Measurements from ENCODE around the gene FGF14. TPM values are rescaled to one million over a fixed set of nuclear protein-coding genes. Genes with fewer than 3 reads are reported as not detected.

The FGF14 gene
- total RNA-seq, 2 donors from 2014 or later: 0.14 TPM

DNA sequence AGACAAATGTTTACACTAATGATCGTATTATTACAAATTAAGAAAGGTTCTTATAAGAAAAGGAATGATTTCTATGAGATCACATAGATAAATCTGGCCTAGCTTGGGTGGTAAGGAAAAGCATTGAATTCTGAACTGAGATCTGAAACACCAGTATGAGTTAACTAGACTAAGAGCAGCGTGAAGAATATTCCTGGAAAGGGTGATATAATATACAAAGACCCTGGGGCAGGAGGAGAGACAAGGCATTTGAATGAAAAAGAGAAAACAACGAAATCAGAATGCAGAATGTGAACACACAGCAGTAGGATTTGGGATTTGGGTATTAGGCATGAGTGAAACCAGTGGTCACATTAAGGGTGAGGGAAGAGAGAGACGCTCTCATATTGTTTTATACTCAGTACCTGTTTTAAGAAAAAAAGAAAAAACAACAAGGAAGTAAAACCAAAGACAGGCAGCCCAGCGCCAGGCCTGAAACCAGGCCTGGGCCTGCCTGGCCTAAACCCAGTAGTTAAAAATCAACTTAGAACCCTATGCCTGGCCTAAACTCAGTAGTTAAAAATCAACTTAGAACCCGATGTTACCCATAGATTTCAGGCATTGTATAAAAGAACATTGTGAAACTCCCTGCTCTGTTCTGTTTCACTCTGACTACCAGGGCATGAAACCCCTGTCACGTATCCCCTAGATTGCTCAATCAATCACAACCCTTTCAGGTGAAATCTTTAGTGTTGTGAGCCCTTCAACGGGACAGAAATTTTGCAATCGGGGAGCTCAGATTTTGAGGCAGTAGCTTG is 662.3 kb downstream of the FGF14 start:
- Histone ChIP-seq H3K36me3 (no peaks in the 10 kb centered on the region), H3K4me3 (no peak overlapping the region), H3K9me3 (no peaks in the 10 kb centered on the region), H3K27me3 (replicated peaks; ENCODE audit: insufficient read depth) (no peaks in the 10 kb centered on the region), H3K27ac (no peak overlapping the region), H3K4me1 (ENCODE audit: control insufficient read depth in 1 of 2, low read depth in 2 of 2) (no peaks in the 10 kb centered on the region)
- ATAC-seq (ENCODE audit: insufficient number of reproducible peaks, low FRiP score, low read depth) (no peak), DNase-seq (ENCODE audit: low spot score) (no peak)
- TF ChIP-seq, protein P1, sequence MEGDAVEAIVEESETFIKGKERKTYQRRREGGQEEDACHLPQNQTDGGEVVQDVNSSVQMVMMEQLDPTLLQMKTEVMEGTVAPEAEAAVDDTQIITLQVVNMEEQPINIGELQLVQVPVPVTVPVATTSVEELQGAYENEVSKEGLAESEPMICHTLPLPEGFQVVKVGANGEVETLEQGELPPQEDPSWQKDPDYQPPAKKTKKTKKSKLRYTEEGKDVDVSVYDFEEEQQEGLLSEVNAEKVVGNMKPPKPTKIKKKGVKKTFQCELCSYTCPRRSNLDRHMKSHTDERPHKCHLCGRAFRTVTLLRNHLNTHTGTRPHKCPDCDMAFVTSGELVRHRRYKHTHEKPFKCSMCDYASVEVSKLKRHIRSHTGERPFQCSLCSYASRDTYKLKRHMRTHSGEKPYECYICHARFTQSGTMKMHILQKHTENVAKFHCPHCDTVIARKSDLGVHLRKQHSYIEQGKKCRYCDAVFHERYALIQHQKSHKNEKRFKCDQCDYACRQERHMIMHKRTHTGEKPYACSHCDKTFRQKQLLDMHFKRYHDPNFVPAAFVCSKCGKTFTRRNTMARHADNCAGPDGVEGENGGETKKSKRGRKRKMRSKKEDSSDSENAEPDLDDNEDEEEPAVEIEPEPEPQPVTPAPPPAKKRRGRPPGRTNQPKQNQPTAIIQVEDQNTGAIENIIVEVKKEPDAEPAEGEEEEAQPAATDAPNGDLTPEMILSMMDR (IDR thresholded peaks at IDR 0.05): no peak

DNA sequence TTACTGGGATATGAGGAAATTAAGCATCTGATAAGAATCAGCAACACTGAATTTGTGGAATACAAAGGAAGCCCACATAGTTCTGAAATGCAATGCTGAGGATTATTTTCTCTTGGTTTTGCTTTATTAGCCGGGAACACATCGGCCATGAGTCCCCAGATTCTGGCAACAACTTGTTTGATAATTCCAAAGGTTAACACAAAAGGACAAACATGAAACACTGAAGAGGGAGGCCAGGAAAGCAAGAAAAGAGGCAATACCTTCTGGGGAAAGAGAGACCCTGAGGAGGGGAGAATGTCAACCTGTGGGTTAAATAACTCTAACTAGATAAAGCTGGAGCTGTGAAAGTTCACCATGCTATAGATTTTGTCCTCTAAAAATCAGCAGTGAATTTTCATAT is 663.5 kb downstream of the FGF14 start:
- Histone ChIP-seq H3K4me3 (no peak overlapping the region), H3K9me3 (no peaks in the 10 kb centered on the region), H3K36me3 (no peaks in the 10 kb centered on the region), H3K4me1 (ENCODE audit: control insufficient read depth in 1 of 2, low read depth in 2 of 2) (no peaks in the 10 kb centered on the region), H3K27ac (no peak overlapping the region), H3K27me3 (replicated peaks; ENCODE audit: insufficient read depth) (no peaks in the 10 kb centered on the region)
- ATAC-seq (ENCODE audit: insufficient number of reproducible peaks, low FRiP score, low read depth): no peak
- TF ChIP-seq, protein P1 (IDR thresholded peaks at IDR 0.05): no peak
- no peak for DNase-seq (ENCODE audit: low spot score)

DNA sequence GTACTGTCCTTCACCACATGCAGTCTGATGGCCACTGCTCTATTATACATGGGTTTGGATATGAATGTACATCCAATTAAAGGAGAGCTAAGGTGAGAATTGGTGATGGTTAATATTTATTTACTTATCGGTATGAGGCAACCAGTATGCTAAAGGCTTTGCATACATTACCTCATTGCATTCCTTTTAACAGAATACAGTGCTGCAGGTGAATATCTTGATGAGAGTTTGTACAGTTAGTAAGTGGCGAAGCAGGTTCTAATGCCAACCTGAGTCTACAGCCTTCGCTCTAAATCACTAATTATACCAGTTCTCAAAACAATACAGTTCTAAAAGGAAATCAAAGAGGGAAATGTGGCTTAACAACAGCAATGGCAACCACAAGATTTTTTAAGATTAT is 665.3 kb downstream of the FGF14 start:
- TF ChIP-seq, protein P1 (IDR thresholded peaks at IDR 0.05): no peak
- Histone ChIP-seq H3K4me3 (no peak overlapping the region), H3K27me3 (replicated peaks; ENCODE audit: insufficient read depth) (no peaks in the 10 kb centered on the region), H3K4me1 (ENCODE audit: control insufficient read depth in 1 of 2, low read depth in 2 of 2) (no peaks in the 10 kb centered on the region), H3K36me3 (no peaks in the 10 kb centered on the region), H3K27ac (no peak overlapping the region), H3K9me3 (no peaks in the 10 kb centered on the region)
- DNase-seq (ENCODE audit: low spot score): no peak
- no peak for ATAC-seq (ENCODE audit: insufficient number of reproducible peaks, low FRiP score, low read depth)

DNA sequence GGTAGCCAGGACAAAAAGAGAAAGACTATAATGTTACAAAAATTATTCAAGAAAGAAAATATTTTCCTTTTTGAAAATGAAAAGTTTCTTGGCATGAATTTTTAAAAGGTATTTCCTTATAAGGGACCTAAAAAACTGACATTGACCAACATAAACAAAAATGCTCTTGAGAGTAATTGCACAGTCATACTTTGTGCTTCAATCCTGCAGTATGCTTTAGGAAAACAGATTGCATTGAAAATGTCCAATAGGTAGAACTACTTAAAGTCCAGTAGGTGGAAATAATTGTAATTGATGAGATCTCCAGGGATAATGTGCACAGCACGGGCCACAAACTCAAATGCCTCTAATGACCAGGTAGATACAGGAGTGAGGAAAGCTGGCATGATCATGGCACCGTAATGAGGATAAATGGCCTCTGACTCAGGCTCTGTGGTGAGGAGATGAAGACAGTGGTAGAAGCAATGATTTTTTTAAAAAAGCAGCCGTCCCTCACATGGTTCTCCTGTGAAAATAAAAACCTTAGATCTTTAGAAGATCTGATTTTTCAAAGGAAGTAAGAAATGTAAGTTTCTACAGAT is 671.3 kb downstream of the FGF14 start:
- H3K36me3 ChIP-seq: no peaks in the 10 kb centered on the region
- no peak overlapping the region for H3K27ac ChIP-seq
- DNase-seq (ENCODE audit: low spot score) (no peak), ATAC-seq (ENCODE audit: insufficient number of reproducible peaks, low FRiP score, low read depth) (no peak)
- H3K27me3 ChIP-seq (replicated peaks; ENCODE audit: insufficient read depth): no peaks in the 10 kb centered on the region
- no peaks in the 10 kb centered on the region for H3K9me3 ChIP-seq
- H3K4me1 ChIP-seq (ENCODE audit: control insufficient read depth in 1 of 2, low read depth in 2 of 2): peaks cover 4 to 8% of the 10 kb centered on the region in 2 donors
- H3K4me3 ChIP-seq: no peak overlapping the region
- TF ChIP-seq, protein P1 (IDR thresholded peaks at IDR 0.05): no peak

DNA sequence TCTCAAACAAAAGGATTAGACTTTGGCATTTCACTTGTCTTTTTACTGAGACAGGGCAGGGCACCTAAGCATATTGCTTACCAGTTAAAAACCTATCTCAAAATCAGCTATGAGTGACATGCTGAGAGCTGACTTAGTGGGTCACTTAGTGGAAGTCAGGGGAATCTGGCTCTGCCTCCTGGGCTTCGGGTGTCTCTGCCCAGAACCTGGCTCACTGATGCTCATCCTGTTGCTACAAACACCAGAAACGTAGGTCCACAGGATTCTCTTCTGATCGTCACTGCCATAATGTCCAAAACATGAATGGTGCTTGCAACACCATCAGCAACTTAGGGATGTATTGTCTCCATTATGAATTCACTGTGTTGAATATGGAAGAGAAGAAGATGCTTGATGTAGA is 673.2 kb downstream of the FGF14 start:
- Histone ChIP-seq H3K9me3 (no peaks in the 10 kb centered on the region), H3K4me1 (ENCODE audit: control insufficient read depth in 1 of 2, low read depth in 2 of 2) (peaks cover 4 to 8% of the 10 kb centered on the region in 2 donors), H3K27ac (no peak overlapping the region), H3K27me3 (replicated peaks; ENCODE audit: insufficient read depth) (no peaks in the 10 kb centered on the region), H3K36me3 (no peaks in the 10 kb centered on the region), H3K4me3 (no peak overlapping the region)
- DNase-seq (ENCODE audit: low spot score) (no peak), ATAC-seq (ENCODE audit: insufficient number of reproducible peaks, low FRiP score, low read depth) (no peak)
- TF ChIP-seq, protein P1 (IDR thresholded peaks at IDR 0.05): no peak
